K562 (cell line): ENCODE results near the gene GAD1. TPM values are rescaled to one million over a fixed set of nuclear protein-coding genes. Genes with fewer than 3 reads are reported as not detected.

ENCODE experiments used
- ATAC-seq: fragments of 200-7000 bp; cut with Tn5 transposase; 3 replicates; pipeline ENCODE4 v1.9.1; 2020; ENCODE audit warnings: moderate library complexity
- BruUV-seq: library from RNA; stranded (reverse); fragments of 400-500 nt; replicated peaks from 2 replicates; lab custom pipeline; 2021; lab: Mats Ljungman, UMichigan
- CTCF ChIA-PET: fragments of 300-600 bp; formaldehyde crosslinking; extraction: SDS; loops from one replicate; lab custom pipeline; 2021; ENCODE audit warnings: low intra/inter-chr PET ratio; lab: Yijun Ruan, JAX
- POLR2A ChIA-PET: fragments of 300-600, 350-650 bp; sonication (Branson Sonifier 250); formaldehyde crosslinking; extraction: SDS; loops from one replicate; lab custom pipeline; 2021; ENCODE audit warnings: antibody characterized with exemption, inconsistent platforms; lab: Yijun Ruan, JAX
- DNase-seq, 4 experiments: peaks; one replicate each; pipeline versions ENCODE4 v3.0.0 to v3.0.0-alpha.2; 2011 to 2018; ENCODE audit warnings: low spot score in 3 of 4, mixed read lengths in 3 of 4; ENCODE audit errors: extremely low read depth in 1 of 4
- FAIRE-seq: peaks from 2 replicates; lab custom pipeline; 2011; peaks lifted over from hg19 to GRCh38; lab: Jason Lieb, UNC
- H2AFZ ChIP-seq: 2 replicates; pipeline ENCODE4 v1.6.0; 2011; ENCODE audit warnings: low read depth, low read length, control low read depth, inconsistent platforms
- H3K27ac ChIP-seq: fragments of 200-600 bp; 3 replicates; pipeline ENCODE4 v1.8.0; 2011; ENCODE audit warnings: low read depth, mild to moderate bottlenecking, control low read depth, inconsistent platforms, low read length, moderate library complexity, mixed read lengths; ENCODE audit errors: extremely low read depth
- H3K27me3 ChIP-seq, 2 experiments: fragments of 300-600 bp in 1 of 2; 2 replicates in 1 of 2; 3 replicates in 1 of 2; pipeline versions ENCODE4 v1.6.0 to v1.8.0; 2011; ENCODE audit warnings: inconsistent platforms in 2 of 2, low read length in 2 of 2, mild to moderate bottlenecking in 1 of 2, mixed read lengths in 1 of 2, moderate library complexity in 1 of 2; ENCODE audit not compliant: control insufficient read depth in 2 of 2, insufficient read depth in 2 of 2
- H3K36me3 ChIP-seq: fragments of 300-600 bp; 3 replicates; pipeline ENCODE4 v1.8.0; 2011; ENCODE audit warnings: mild to moderate bottlenecking, low read length, inconsistent platforms; ENCODE audit not compliant: control insufficient read depth, insufficient read depth
- H3K4me1 ChIP-seq, 2 experiments: fragments of 200-600 bp in 1 of 2; replicated peaks in 1 of 2; 2 replicates in 1 of 2; 3 replicates in 1 of 2; pipeline versions ENCODE4 v1.5.1 to v1.8.0; 2011; ENCODE audit warnings: inconsistent platforms in 2 of 2, low read length in 2 of 2, mild to moderate bottlenecking in 1 of 2, mixed read lengths in 1 of 2, moderate library complexity in 1 of 2; ENCODE audit not compliant: control insufficient read depth in 2 of 2, insufficient read depth in 2 of 2
- H3K4me2 ChIP-seq: 2 replicates; pipeline ENCODE4 v1.6.1; 2011; ENCODE audit warnings: low read length, control low read depth, inconsistent platforms, mixed read lengths; ENCODE audit not compliant: insufficient read depth
- H3K4me3 ChIP-seq: fragments of 200-600 bp; sonication (generic), shearing (Covaris generic); 2 replicates; pipeline ENCODE4 v1.5.1; 2016; ENCODE audit warnings: control low read depth, inconsistent platforms
- H3K79me2 ChIP-seq: fragments of 200-600 bp; 3 replicates; pipeline ENCODE4 v1.8.0; 2011; ENCODE audit warnings: low read length, inconsistent platforms; ENCODE audit not compliant: control insufficient read depth, insufficient read depth
- H3K9ac ChIP-seq, 2 experiments: 2 replicates each; pipeline versions ENCODE4 v1.6.0 to v1.6.1; 2011; ENCODE audit warnings: low read depth in 2 of 2, low read length in 2 of 2, control low read depth in 1 of 2, inconsistent platforms in 1 of 2, mild to moderate bottlenecking in 1 of 2, mixed read lengths in 1 of 2; ENCODE audit not compliant: insufficient read depth in 1 of 2
- H3K9me1 ChIP-seq: one replicate; pipeline ENCODE4 v1.6.0; 2011; ENCODE audit warnings: inconsistent platforms, mild to moderate bottlenecking, low read length, moderate library complexity; ENCODE audit not compliant: control insufficient read depth, insufficient read depth
- H3K9me3 ChIP-seq: replicated peaks from 2 replicates; pipeline ENCODE4 v1.5.1; 2011; ENCODE audit warnings: low read depth, low read length, inconsistent platforms; ENCODE audit not compliant: control insufficient read depth, insufficient read depth
- H4K20me1 ChIP-seq: replicated peaks from 2 replicates; pipeline ENCODE4 v1.6.1; 2011; ENCODE audit warnings: low read length, inconsistent platforms, mixed read lengths; ENCODE audit not compliant: control insufficient read depth, insufficient read depth
- ARID4B ChIP-seq: sonication (generic); formaldehyde crosslinking; IDR thresholded peaks from 2 replicates; pipeline ENCODE4 v1.8.0; 2022; ENCODE audit warnings: mild to moderate bottlenecking, missing genetic modification reagents
- KLF6 ChIP-seq: fragments of 250-450 bp; sonication (Bioruptor Pico); IDR thresholded peaks from 2 replicates; pipeline ENCODE4 v1.4.0; 2020; ENCODE audit warnings: mild to moderate bottlenecking, moderate library complexity, borderline replicate concordance
- LCOR ChIP-seq: sonication (generic); formaldehyde crosslinking; IDR thresholded peaks from 2 replicates; pipeline ENCODE4 v1.8.0; 2022; ENCODE audit warnings: mild to moderate bottlenecking, missing genetic modification reagents
- RBM15 ChIP-seq: fragments of 200-400 bp; formaldehyde crosslinking; IDR thresholded peaks from 2 replicates; pipeline ENCODE4 v1.6.1; 2018; ENCODE audit warnings: mild to moderate bottlenecking, low read length, moderate library complexity; ENCODE audit not compliant: insufficient read depth
- RERE ChIP-seq: sonication (generic); formaldehyde crosslinking; IDR thresholded peaks from 2 replicates; pipeline ENCODE4 v1.8.0; 2023; ENCODE audit warnings: missing genetic modification reagents, mild to moderate bottlenecking, borderline replicate concordance
- SAFB2 ChIP-seq: fragments of 200-400 bp; formaldehyde crosslinking; IDR thresholded peaks from 2 replicates; pipeline ENCODE4 v1.6.1; 2018; ENCODE audit warnings: borderline replicate concordance, low read length, low read depth, moderate library complexity; ENCODE audit not compliant: severe bottlenecking
- TBP ChIP-seq: optimal IDR thresholded peaks from 2 replicates; pipeline ENCODE3; 2011; ENCODE audit warnings: low read depth, low read length, improper control_type of control experiment
- ZBTB7A ChIP-seq: IDR thresholded peaks from 2 replicates; pipeline ENCODE4 v1.6.1; 2011; ENCODE audit warnings: low read depth, mild to moderate bottlenecking, low read length, moderate library complexity, borderline replicate concordance; ENCODE audit not compliant: control insufficient read depth
- ZNF644 ChIP-seq: fragments of 200-800 bp; sonication (Bioruptor generic); IDR thresholded peaks from 2 replicates; pipeline ENCODE4 v1.6.1; 2016; ENCODE audit warnings: low read depth, missing genetic modification characterization, missing compliant biosample characterization
- WGBS: fragments of 100-300 bp; shearing (Covaris generic); methylation state at CpG from one replicate; pipeline ENCODE4 v1.1.6; 2016; ENCODE audit warnings: low coverage, mixed read lengths; ENCODE audit not compliant: insufficient coverage; ENCODE audit errors: missing lambda C conversion rate; 5-methylcytosine and 5-hydroxymethylcytosine counted together
- in situ Hi-C: fragments of 300-500 bp; cut with MboI; formaldehyde crosslinking; loops from 4 replicates; pipeline ENCODE4 v1.15.0; 2018; ENCODE audit warnings: inconsistent platforms, mixed read lengths
- intact Hi-C: fragments of 100-400 bp; cut with micrococcal nuclease; formaldehyde crosslinking; loops from 2 replicates; pipeline ENCODE4 v1.14.2; 2022
- polyA plus RNA-seq, 8 experiments: library from polyadenylated mRNA; depleted of rRNA in 4 of 8; stranded (reverse) in 5 of 8; unstranded in 3 of 8; fragments of >200 nt; fragmentation: Nextera tagmentation in 2 of 8; fragmentation: Illumina TruSeq in 1 of 8; extraction: Ambion mirVana in 2 of 8; extraction: Trizol in 1 of 8; gene quantifications; 2 replicates each; pipeline versions ENCODE4 v1.2.1 to v1.2.3, GENCODE V29; 2011 to 2014; ENCODE audit warnings: inconsistent platforms in 1 of 8, missing spikeins in 1 of 8
- total RNA-seq, 7 experiments: library from RNA; depleted of rRNA in 6 of 7; stranded (reverse); fragments of >200 nt in 6 of 7; fragmentation: Illumina TruSeq in 2 of 7; extraction: Trizol in 2 of 7; gene quantifications; 2 replicates each; pipeline versions ENCODE4 v1.2.1 to v1.2.3, GENCODE V29; 2011 to 2021; ENCODE audit warnings: low replicate concordance in 1 of 7

GAD1 gene
- total and polyA plus RNA-seq, 9 of the 15 experiments (the other 6 are each of a cell fraction or from before 2014, with no cell fraction given) = 2.7 to 29.1 (median 15.7) TPM

DNA sequence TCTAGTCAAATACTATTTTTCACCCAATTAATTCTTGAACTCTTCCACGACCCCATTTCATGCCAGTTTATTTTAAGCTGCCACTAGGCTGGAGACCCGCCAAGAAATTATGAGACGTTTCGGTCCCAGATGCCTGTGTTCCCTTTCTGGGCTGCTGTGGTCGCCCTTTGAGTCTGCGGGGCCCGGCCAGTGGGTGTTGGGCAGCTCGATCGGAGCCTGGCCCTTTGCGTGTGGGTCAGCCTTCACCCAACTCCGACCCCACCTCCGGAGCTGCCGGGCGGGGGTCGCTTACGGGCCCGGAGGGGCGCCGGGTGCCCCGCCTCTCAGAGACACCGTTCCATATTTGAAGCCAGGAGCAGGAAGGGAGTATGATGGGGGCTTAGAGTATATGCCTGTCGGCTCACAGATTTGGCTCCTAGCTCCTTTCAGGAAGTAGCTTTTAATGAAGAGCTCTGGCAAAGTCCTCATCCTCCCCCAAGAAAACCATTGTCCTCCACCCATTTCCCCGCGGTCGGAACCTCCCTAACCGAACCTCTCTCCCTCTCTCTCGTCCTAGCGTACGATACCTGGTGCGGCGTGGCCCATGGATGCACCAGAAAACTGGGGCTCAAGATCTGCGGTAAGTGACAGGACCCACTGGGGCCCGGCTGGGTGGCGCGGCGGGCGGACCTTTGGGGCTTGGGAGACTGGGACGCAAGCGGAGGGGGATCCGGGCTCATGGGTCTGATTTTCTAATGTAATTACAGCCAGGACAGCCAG lies 5.0 kb downstream of the GAD1 start:
- no peaks in the 10 kb centered on the region for H3K36me3 ChIP-seq
- 83% methylated on average over 38 of the region's 40 CpGs for WGBS
- H3K27ac ChIP-seq = no peak overlapping the region
- H3K9me1 ChIP-seq = no peaks in the 10 kb centered on the region
- no peak overlapping the region for H3K9ac ChIP-seq
- no peaks in the 10 kb centered on the region for H4K20me1 ChIP-seq
- no peak overlapping the region for H2AFZ ChIP-seq
- ChIA-PET POLR2A (interaction anchor here (0.6 kb wide), 1 partner anchor 23 kb away, joined by 3 read pairs; no protein-coding TSS in a partner anchor), CTCF (no interaction called here)
- no peak overlapping the region for H3K4me3 ChIP-seq
- no TSS peak for BruUV-seq
- peaks cover 0 to 55% of the 10 kb centered on the region in 2 experiments; a peak in 3 of 5 replicates for H3K4me1 ChIP-seq
- no peak overlapping the region for H3K4me2 ChIP-seq
- ATAC-seq (no peak), FAIRE-seq (no peak), DNase-seq (no peak)
- peaks cover 0 to 16% of the 10 kb centered on the region in 2 experiments; a peak in 2 of 5 replicates for H3K27me3 ChIP-seq
- no peaks in the 10 kb centered on the region; the same call in 2 of the 3 replicates for H3K79me2 ChIP-seq
- in situ Hi-C loops = loop anchor here (25.0 kb wide), 1 partner anchor 884 kb away; no protein-coding TSS in a partner anchor
- intact Hi-C loops = no loop called here
- H3K9me3 ChIP-seq = no peaks in the 10 kb centered on the region; the same call in 1 of the 2 replicates
- no peak for TF ChIP-seq ZNF644 (tag)
- no peak for TF ChIP-seq LCOR
- TF ChIP-seq RBM15 = no peak
- no peak for TF ChIP-seq ARID4B (CRISPR knock-in tag)
- TF ChIP-seq KLF6 = no peak
- TF ChIP-seq SAFB2 = no peak
- peak; percentile 16; the same call in 1 of the 2 replicates for TF ChIP-seq ZBTB7A
- no peak for TF ChIP-seq TBP
- TF ChIP-seq RERE (CRISPR knock-in tag) = no peak
